ENCODE data around the gene DGKH.

DNA sequence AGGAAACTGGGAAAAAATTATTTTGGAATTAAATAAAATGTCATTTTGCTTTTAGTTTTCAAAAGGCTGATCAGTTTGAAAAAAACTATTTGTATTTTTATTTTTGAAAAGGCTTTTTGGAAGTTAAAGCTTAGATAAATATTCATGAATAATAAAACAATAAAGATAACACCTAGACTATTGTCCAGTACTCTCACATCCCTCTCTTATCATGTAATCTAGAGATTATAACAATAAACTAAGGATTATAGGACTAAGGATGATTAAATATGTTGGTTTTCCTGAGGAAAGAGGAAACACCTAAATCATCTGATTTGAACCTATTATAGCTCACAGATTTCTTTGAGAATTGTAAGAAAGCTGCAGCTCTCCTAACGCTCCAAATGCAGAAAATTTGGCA lies 142.1 kb downstream of the DGKH start:
- TF ChIP-seq SPI1 (IDR thresholded peaks at IDR 0.05; ENCODE audit: borderline replicate concordance, low read depth, low read length) (no peak), NR1H2 (CRISPR knock-in tag; IDR thresholded peaks at IDR 0.05) (no peak), MTA3 (IDR thresholded peaks at IDR 0.05; ENCODE audit: borderline replicate concordance) (no peak)

All from K562 (cell line).